CD4-positive, alpha-beta T cell treated with Interferon gamma for 1 hour (primary cell): ENCODE results near the gene SMAD6.
"Not testable (repeated sequence)": the region's sequence is repeated elsewhere in the genome, so short reads cannot be mapped to it uniquely, and the experiment has no call there.

Experiments used
- DNase-seq: peaks from one replicate; pipeline ENCODE4 v3.0.0-alpha.2; 2020

Gene SMAD6

DNA sequence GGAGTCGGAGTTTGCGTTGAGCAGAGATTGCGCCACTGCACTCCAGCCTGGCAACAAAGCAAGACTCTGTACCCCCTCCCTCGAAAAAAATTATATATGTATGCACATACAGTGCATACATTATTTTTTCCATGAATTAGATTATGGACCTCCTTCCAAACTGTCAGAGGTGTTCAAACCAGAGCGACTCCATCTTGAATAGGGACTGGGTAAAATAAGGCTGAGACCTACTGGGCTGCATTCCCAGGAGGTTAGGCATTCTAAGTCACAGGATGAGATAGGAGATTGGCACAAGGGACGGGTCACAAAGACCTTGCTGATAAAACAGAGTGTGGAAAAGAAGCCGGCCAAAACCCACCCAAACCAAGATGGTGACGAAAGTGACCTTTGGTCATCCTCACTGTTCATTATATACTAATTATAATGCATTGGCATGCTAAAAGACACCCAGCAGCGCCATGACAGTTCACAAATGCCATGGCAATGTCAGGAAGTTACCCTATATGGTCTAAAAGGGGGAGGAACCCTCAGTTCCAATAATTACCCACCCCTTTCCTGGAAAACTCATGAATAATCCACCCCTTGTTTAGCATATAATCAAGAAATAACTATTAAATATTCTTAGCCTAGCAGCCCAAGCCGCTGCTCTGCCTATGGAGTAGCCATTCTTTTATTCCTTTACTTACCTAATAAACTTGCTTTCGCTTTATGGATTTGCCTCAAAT lies 126.9 kb downstream of the SMAD6 start:
- not testable (repeated sequence) for DNase-seq

DNA sequence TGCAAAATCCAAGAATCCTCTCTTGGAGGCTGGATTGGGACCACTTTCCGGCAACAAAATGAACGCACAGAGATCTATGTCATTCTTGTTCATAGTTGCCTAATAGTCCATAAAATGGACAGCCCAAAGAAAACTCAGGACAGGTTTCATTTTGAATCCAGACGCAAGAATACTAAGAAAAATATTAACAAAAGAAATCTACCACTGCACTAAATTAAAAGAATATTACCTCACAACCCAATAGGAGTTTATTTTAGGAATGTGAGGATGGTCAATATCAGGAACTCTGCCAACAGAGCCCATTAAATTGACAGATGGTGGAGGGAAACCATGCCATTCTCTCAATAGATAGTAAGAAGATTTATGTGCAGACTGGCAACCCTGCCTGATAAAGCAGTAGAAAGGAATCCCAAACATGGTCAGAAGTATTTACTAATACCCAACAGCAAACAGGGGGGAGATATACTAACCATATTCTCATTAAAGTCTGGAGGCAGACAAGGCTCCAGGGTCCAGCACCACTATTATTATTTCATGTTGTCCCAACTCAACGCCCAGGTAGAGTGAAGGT lies 127.6 kb downstream of the SMAD6 start:
- DNase-seq = no peak

DNA sequence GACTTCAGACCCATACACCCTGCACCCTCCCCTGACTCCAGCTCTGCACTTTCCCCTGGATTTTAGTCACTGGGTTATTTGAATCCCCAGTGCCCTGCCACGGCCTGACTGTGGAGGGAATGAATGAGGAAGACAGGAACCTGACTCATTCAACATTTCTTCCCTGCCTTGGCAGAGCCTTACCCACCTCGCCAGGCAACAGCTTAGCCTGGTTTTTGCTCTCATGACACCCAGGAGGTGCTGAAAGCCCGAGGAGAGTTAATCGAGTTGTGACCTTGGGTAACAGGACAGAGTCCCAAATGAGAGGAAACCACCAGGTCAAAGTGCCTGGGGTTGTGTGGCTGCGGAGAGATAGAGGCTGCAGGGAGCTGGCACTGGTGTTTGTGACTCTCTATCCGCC lies 128.3 kb downstream of the SMAD6 start:
- no peak for DNase-seq

DNA sequence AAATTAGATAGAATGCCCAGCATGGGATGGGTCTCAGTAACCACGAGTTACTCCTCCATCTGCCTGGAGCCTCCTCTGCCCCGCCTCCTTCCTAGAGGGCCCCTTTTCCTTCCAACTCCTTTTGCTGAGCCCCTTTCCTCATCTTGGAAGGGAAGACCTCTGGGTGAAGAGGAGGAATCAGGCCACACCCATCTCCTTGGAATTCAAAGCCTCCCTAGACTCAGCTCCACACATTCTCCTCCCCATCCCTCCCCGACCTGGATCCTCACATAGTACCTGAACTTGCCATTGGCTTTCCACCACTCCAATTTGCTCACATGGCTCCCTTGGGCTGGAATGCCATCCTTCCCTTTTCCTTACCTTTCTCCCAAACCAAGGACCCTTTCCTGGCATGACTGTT lies 128.8 kb downstream of the SMAD6 start:
- DNase-seq = no peak

DNA sequence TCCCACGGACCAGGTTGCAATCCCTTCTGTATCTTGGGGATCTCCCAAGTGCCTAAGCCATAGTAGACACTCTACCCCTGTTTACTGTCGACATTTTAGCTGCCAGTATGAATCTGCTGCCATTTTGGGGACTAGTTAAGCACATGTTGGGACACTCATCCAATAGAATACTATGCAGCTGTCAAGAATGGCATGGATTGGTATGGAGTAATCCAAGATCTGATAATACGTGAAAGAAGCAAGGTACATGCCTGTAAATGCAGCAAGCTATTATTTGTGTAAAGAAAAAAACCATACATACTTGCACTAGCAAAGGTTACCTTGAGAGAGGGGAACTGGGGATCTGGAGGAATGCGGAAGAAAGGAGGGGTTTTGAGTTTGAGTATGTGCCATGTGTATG lies 129.3 kb downstream of the SMAD6 start:
- no peak for DNase-seq

DNA sequence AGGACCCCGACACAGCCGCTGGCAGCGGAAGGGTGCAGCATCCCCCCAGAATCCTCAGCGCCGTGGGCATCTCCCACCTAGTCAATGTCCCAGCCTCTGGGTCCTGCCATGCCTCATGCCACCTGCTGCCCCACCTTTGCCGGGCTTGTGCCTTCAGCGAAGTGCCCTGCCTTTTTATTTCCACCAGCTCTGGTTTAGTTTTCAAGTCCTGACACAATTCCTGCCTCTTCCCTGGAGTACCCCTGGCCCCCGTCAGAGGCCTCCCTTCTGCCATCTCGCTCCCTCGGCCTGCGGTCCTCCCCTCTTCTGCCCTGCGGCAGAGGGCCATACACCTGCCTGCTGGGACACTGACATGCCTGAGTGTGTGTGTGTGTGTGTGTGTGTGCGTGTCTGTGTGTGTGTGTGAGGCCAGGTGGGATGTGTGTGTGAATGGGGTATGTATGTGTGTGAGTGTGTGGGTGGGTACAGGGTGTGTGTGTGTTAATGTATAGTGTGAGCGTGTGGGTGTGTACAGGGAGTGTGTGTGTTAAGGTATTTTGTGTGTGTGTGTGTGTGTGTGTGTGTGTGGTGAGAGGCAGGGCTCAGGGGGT lies 129.9 kb downstream of the SMAD6 start:
- no peak for DNase-seq
